OCI-LY3 (cell line): ENCODE results near the gene QSER1.

Experiments
- CTCF ChIP-seq: fragments of 200-600, 300-600 bp; sonication (generic); IDR thresholded peaks from 2 replicates; pipeline ENCODE4 v1.5.1; 2014; ENCODE audit warnings: antibody characterized with exemption, low read length, low read depth
- EZH2phosphoT487 ChIP-seq: fragments of 200-600 bp; shearing (Covaris generic); IDR thresholded peaks from 2 replicates; pipeline ENCODE4 v1.6.1; 2018; ENCODE audit warnings: antibody characterized with exemption, mixed run types, low read depth

DNA sequence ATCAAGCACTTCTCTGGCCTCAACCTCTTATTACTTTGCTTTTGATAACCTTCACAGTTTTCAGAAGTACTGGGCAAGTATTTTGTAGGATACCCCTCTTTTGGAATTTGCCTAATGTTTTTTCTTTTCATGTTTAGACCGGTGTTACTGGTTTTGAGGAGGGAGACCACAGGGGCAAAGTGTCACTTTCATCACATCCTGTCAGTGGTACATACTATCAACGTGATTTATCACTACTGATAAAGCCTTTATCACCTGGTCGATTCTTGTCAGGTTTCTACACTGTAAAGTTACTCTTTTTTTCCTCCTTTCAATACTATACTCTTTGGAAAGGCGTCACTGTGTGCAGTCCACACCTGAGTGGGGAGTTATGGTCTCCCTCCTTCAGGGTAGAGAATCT lies 26.7 kb downstream of the QSER1 start:
- TF ChIP-seq CTCF (no peak), EZH2phosphoT487 (no peak)
